PC-9 (cell line): Measurements from ENCODE around the gene CFAP97D2. TPM values are rescaled to one million over a fixed set of nuclear protein-coding genes. Genes with fewer than 3 reads are reported as not detected.

Experiments used
- BruUV-seq: library from RNA; stranded (reverse); fragments of 400-500 nt; replicated peaks from 2 replicates; lab custom pipeline; 2021; lab: Mats Ljungman, UMichigan
- CTCF ChIA-PET: fragments of 300-600 bp; sonication (Branson Sonifier 250); formaldehyde crosslinking; loops from one replicate; lab custom pipeline; 2022; ENCODE audit warnings: antibody characterized with exemption; lab: Charles Lee
- POLR2A ChIA-PET: fragments of 300-600 bp; sonication (Branson Sonifier 250); formaldehyde crosslinking; loops from one replicate; lab custom pipeline; 2022; ENCODE audit warnings: antibody characterized with exemption; ENCODE audit not compliant: unreplicated experiment; lab: Charles Lee
- DNase-seq, 2 experiments: peaks; one replicate each; pipeline versions ENCODE4 v3.0.0 to v3.0.0-alpha.2; 2015 to 2022; ENCODE audit warnings: mixed read lengths in 1 of 2
- H2AFZ ChIP-seq: fragments of 200-600 bp; sonication (generic); 2 replicates; pipeline ENCODE4 v1.8.1; 2017; ENCODE audit warnings: antibody characterized with exemption
- H3F3A ChIP-seq: fragments of 200-600 bp; sonication (generic); 2 replicates; pipeline ENCODE4 v1.8.1; 2017; ENCODE audit warnings: antibody characterized with exemption, mild to moderate bottlenecking, low read depth; ENCODE audit not compliant: insufficient read depth
- H3K27ac ChIP-seq: fragments of 200-600 bp; sonication (generic); 2 replicates; pipeline ENCODE4 v1.6.1; 2016; ENCODE audit warnings: mixed run types
- H3K27me3 ChIP-seq: fragments of 200-600 bp; sonication (generic); 2 replicates; pipeline ENCODE4 v1.6.1; 2016; ENCODE audit warnings: low read depth, mixed run types; ENCODE audit not compliant: insufficient read depth
- H3K36me3 ChIP-seq: fragments of 200-600 bp; sonication (generic); 2 replicates; pipeline ENCODE4 v1.6.1; 2016; ENCODE audit warnings: low read depth, mixed run types
- H3K4me1 ChIP-seq: fragments of 200-600 bp; sonication (generic); replicated peaks from 2 replicates; pipeline ENCODE4 v1.6.1; 2016; ENCODE audit warnings: mixed run types; ENCODE audit not compliant: insufficient read depth
- H3K4me2 ChIP-seq: fragments of 200-600 bp; sonication (generic); 2 replicates; pipeline ENCODE4 v1.6.1; 2017; ENCODE audit warnings: mixed run types
- H3K4me3 ChIP-seq: fragments of 200-600 bp; sonication (generic); 2 replicates; pipeline ENCODE4 v1.6.1; 2016; ENCODE audit warnings: mixed run types
- H3K79me2 ChIP-seq: fragments of 200-600 bp; sonication (generic); 2 replicates; pipeline ENCODE4 v1.6.1; 2017; ENCODE audit warnings: low read depth, mixed run types
- H3K9me2 ChIP-seq: fragments of 200-600 bp; sonication (generic); 2 replicates; pipeline ENCODE4 v1.8.1; 2017; ENCODE audit warnings: mild to moderate bottlenecking; ENCODE audit not compliant: insufficient read depth
- H3K9me3 ChIP-seq: fragments of 200-600 bp; sonication (generic); 2 replicates; pipeline ENCODE4 v1.8.1; 2016; ENCODE audit warnings: low read depth; ENCODE audit not compliant: insufficient read depth
- H4K20me1 ChIP-seq: fragments of 200-600 bp; sonication (generic); 2 replicates; pipeline ENCODE4 v1.8.1; 2017; ENCODE audit not compliant: insufficient read depth
- CTCF ChIP-seq: fragments of 200-600 bp; sonication (generic); conservative IDR thresholded peaks from 2 replicates; pipeline ENCODE4 v1.6.1; 2017; ENCODE audit warnings: mixed run types, antibody characterized with exemption, mild to moderate bottlenecking, moderate library complexity
- EZH2 ChIP-seq: fragments of 200-600 bp; sonication (generic); IDR thresholded peaks from 2 replicates; pipeline ENCODE4 v1.8.0; 2017; ENCODE audit warnings: antibody characterized with exemption, low read depth
- intact Hi-C: fragments of 100-400 bp; cut with micrococcal nuclease; formaldehyde crosslinking; loops from one replicate; pipeline ENCODE4 v1.10.0; 2022; ENCODE audit not compliant: unreplicated experiment
- total RNA-seq: library from RNA; stranded (reverse); gene quantifications from 2 replicates; pipeline ENCODE4 v1.2.3, GENCODE V29; 2021

The CFAP97D2 gene
- total RNA-seq, 1 experiment from 2014 or later = not detected

DNA sequence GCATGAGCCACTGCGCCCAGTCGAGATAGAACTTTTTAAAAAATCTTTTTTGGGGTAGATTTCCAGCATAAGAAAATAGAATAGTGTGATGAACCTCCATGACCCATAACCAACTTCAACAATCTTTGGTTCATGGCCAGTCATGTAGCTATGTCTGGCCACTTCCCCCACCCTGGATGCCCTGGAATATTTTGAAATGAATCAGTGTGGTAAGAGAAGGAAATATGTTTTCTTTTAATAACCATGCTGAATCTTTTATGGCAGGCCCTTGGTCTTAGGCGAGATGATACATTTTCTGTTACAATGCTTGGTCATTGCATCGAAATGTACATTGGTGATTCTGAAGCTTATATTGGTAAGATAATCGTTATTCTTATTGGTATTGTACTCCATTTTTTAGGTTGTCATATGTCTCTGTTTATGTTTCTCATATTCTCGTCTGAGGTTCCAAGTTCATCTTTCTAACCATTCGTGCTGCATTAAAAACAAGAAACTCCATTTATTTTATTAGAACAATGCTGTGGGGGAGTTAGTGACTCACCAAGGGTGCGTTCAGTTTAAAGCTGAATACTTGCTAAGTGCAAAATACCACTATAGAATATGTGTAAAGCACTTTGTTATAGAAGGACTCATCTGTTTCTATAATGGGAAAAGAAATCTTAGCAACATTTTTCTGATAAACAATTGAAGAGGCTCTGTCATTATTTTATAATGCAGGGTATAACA is 86.0 kb downstream of the CFAP97D2 start:
- H3K27me3 ChIP-seq = no peaks in the 10 kb centered on the region
- no peaks in the 10 kb centered on the region for H4K20me1 ChIP-seq
- no peaks in the 10 kb centered on the region for H3K9me2 ChIP-seq
- H3K4me1 ChIP-seq = no peaks in the 10 kb centered on the region
- no TSS peak for BruUV-seq
- no peaks in the 10 kb centered on the region for H3K9me3 ChIP-seq
- no peak overlapping the region for H3K27ac ChIP-seq
- POLR2A ChIA-PET = no interaction called here
- no peaks in the 10 kb centered on the region for H3K79me2 ChIP-seq
- H3K36me3 ChIP-seq = peaks cover 76% of the 10 kb centered on the region
- H3K4me2 ChIP-seq = no peak overlapping the region
- H2AFZ ChIP-seq = no peak overlapping the region
- intact Hi-C loops = no loop called here
- H3F3A ChIP-seq = 0 out of 2 replicates have a peak, but pooled peaks cover 3% of the 10 kb centered on the region
- no peak for DNase-seq
- TF ChIP-seq EZH2 (no peak), CTCF (no peak)
- no peak overlapping the region for H3K4me3 ChIP-seq
- CTCF ChIA-PET = no interaction called here

DNA sequence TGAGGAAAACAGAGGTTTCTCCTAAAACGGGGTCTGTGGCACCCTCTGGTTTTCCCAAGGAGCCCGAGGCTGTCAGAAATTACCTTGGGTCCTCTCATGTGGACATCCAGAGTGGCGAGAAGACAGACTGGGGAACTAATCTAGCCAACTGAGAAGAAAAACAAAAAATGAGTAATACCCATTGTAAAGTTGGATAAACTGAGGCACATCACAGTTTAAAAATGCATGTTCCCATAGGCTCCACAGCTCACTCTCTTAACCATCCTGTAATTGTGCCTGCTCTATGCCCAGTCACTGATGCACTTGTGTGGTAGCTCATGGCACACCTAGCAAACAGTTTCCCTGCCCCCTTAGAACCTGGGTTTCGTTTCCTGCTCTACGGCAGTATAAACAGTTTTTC is 87.2 kb downstream of the CFAP97D2 start:
- BruUV-seq = no TSS peak
- CTCF ChIA-PET = no interaction called here
- POLR2A ChIA-PET = no interaction called here

More for the DNA sequence above, 87.2 kb downstream of the CFAP97D2 start:
- H3K27me3 ChIP-seq = no peaks in the 10 kb centered on the region
- H3K9me3 ChIP-seq = no peaks in the 10 kb centered on the region
- no peak overlapping the region for H2AFZ ChIP-seq
- H3K4me2 ChIP-seq = no peak overlapping the region
- H4K20me1 ChIP-seq = no peaks in the 10 kb centered on the region
- intact Hi-C loops = no loop called here
- TF ChIP-seq EZH2 (no peak), CTCF (no peak)
- no peak overlapping the region for H3K27ac ChIP-seq
- no peak for DNase-seq
- 0 out of 2 replicates have a peak, but pooled peaks cover 3% of the 10 kb centered on the region for H3F3A ChIP-seq
- no peaks in the 10 kb centered on the region for H3K9me2 ChIP-seq
- no peak overlapping the region for H3K4me3 ChIP-seq
- H3K36me3 ChIP-seq = peaks cover 66% of the 10 kb centered on the region
- no peaks in the 10 kb centered on the region for H3K79me2 ChIP-seq
- no peaks in the 10 kb centered on the region for H3K4me1 ChIP-seq
